ENCODE measurements around the gene CCDC27.

GRCh38 chr1:3799976-3800685 is 47.9 kb downstream of the CCDC27 start:
- TF ChIP-seq CTCF (IDR thresholded peaks at IDR 0.05) = no peak
- no peak for TF ChIP-seq POLR2A (IDR thresholded peaks at IDR 0.05)

All from right lobe of liver (tissue), 4 donors.